Neutrophil (primary cell): ENCODE measurements around the gene CDX2.
A peak's percentile ranks its signal among the peaks of the same experiment; 100 is the strongest.

Experiments
- H3K27ac ChIP-seq: fragments of 200-600 bp; sonication (generic); 2 replicates; pipeline ENCODE4 v1.5.1; 2016; ENCODE audit warnings: mild to moderate bottlenecking, moderate library complexity
- H3K27me3 ChIP-seq: fragments of 200-600 bp; sonication (generic); 2 replicates; pipeline ENCODE4 v1.6.0; 2016; ENCODE audit warnings: mild to moderate bottlenecking
- H3K36me3 ChIP-seq: fragments of 200-600 bp; sonication (generic); 2 replicates; pipeline ENCODE4 v1.5.1; 2017
- H3K4me1 ChIP-seq, 2 experiments: fragments of 200-600 bp in 1 of 2; sonication (generic) in 1 of 2; 1 replicate in 1 of 2; 2 replicates in 1 of 2; pipeline versions ENCODE4 v1.5.1 to v1.6.1; 2013 to 2016; ENCODE audit warnings: low read depth in 1 of 2, low read length in 1 of 2, mild to moderate bottlenecking in 1 of 2, moderate library complexity in 1 of 2; ENCODE audit not compliant: control insufficient read depth in 1 of 2, insufficient read depth in 1 of 2
- H3K4me3 ChIP-seq, 2 experiments: fragments of 200-600 bp in 1 of 2; sonication (generic) in 1 of 2; 1 replicate in 1 of 2; 2 replicates in 1 of 2; pipeline ENCODE4 v1.5.1; 2013 to 2016; ENCODE audit warnings: low read depth in 1 of 2, low read length in 1 of 2, mild to moderate bottlenecking in 1 of 2, moderate library complexity in 1 of 2
- H3K9me3 ChIP-seq: fragments of 200-600 bp; sonication (generic); 2 replicates; pipeline ENCODE4 v1.5.1; 2016
- TF ChIP-seq, protein P1 (sequence below): fragments of 200-600 bp; sonication (generic); IDR thresholded peaks from 2 replicates; pipeline ENCODE4 v1.5.1; 2016; ENCODE audit warnings: antibody characterized with exemption

The CDX2 gene

DNA sequence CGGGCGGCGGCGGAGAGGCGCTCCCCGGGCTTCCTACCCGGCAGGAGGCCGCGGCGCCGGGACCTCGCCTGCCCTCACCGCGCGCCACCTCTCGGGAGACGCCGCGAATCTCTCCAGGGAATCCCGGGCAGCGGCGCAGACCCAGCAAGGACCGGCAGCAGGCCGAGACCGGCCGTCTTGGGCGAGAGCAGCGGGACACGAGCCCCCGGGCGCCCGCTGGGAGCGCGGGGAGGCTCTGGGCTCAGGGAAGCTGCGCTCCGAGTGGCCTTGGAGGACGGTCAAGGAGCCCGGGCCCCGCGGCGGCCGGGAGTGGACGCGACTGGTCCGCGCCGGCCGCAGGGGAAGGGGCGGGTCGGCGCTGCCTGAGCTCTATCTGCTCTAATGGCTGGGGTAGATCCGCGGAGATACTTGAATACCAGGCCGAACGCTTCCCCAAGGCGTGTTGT lies 14.7 kb downstream of the CDX2 start:
- peaks cover 100% of the 10 kb centered on the region for H3K27me3 ChIP-seq
- H3K4me1 ChIP-seq: peaks cover 9 to 16% of the 10 kb centered on the region in 2 experiments
- TF ChIP-seq, protein P1, sequence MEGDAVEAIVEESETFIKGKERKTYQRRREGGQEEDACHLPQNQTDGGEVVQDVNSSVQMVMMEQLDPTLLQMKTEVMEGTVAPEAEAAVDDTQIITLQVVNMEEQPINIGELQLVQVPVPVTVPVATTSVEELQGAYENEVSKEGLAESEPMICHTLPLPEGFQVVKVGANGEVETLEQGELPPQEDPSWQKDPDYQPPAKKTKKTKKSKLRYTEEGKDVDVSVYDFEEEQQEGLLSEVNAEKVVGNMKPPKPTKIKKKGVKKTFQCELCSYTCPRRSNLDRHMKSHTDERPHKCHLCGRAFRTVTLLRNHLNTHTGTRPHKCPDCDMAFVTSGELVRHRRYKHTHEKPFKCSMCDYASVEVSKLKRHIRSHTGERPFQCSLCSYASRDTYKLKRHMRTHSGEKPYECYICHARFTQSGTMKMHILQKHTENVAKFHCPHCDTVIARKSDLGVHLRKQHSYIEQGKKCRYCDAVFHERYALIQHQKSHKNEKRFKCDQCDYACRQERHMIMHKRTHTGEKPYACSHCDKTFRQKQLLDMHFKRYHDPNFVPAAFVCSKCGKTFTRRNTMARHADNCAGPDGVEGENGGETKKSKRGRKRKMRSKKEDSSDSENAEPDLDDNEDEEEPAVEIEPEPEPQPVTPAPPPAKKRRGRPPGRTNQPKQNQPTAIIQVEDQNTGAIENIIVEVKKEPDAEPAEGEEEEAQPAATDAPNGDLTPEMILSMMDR: no peak
- no peaks in the 10 kb centered on the region for H3K9me3 ChIP-seq
- H3K27ac ChIP-seq: no peak overlapping the region
- peak overlapping the region; percentile 8 to 49 for H3K4me3 ChIP-seq
- no peaks in the 10 kb centered on the region for H3K36me3 ChIP-seq

DNA sequence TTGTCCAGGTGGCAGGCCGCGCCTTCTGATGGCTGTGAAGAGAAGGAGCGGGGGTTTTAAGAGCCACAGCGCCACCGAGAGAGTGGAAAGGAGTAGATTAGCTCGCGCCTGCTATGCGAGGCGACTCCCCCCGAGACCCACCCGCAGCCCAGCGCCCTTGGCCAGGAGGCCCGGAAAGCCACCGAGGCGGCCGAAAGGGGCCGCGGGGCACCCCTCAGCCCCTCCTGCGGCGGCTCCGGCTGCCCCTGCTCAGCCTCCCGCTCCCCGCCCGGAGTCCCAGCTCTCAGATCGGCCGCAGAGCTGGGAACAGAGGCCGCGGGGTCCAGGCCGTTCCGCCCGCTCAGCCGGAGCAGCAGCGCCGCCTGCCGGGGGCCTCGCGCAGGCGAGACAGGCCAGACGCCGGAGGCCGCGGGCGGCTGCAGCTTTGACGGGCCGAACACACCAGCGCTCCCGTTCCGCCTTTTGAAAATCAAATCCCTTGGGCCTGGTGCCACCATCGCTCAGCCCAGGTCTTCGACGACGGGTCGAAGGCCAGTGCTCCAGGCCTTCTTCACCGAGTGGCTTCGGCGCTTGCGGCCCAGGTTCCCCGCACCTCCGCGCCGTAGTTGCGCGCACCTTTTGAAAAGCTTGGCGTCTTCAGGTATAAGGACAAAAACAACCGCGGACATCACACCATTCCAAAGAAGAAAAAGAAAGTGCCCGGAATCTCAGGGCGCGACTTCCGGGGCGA lies 15.3 kb downstream of the CDX2 start:
- Histone ChIP-seq H3K36me3 (no peaks in the 10 kb centered on the region), H3K4me1 (peaks cover 9 to 16% of the 10 kb centered on the region in 2 experiments), H3K4me3 (peak overlapping the region; percentile 8 to 49), H3K9me3 (no peaks in the 10 kb centered on the region), H3K27ac (no peak overlapping the region), H3K27me3 (peaks cover 100% of the 10 kb centered on the region)
- TF ChIP-seq, protein P1: no peak

DNA sequence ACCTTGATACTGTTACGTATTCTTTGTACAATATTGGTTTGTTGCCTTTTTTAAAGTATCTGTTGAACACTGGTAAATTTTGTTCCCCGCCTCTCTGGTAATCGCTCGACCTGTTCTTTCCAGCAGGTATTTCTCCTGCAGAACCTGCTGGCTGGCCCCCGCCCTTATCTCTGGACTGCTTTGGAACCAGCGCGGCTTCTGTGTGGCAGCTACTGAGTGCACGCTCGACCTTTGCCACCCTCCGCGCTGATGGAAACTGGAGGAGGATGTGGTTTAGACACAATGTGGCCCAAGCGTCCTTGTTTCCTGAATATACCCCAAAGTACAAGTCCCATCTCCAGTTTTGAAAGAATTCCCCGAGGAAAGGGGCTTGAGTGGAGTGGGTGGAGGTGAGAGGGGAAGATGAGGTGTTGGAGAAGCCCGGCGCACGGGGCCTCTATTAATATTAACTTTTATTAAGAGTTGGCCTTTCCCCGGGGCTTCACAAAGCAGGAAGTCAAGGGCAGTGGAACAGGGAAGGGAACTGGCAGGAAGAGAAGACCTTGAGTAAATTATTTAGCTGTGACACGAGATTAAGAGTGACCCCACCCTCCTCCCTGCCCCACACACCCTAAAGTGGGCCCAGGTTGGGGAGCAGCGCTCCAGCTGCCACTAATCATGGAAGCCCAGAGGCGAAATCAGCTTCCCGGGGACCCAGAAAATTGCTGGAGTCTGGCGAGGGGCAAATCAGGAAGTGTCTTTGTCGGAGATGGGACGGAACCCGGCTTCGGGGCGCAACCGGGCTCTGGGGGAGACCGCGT lies 16.0 kb downstream of the CDX2 start:
- Histone ChIP-seq H3K27ac (no peak overlapping the region), H3K9me3 (no peaks in the 10 kb centered on the region), H3K36me3 (no peaks in the 10 kb centered on the region), H3K27me3 (peaks cover 97% of the 10 kb centered on the region), H3K4me3 (no peak overlapping the region), H3K4me1 (peaks cover 9 to 16% of the 10 kb centered on the region in 2 experiments)
- TF ChIP-seq, protein P1: no peak

DNA sequence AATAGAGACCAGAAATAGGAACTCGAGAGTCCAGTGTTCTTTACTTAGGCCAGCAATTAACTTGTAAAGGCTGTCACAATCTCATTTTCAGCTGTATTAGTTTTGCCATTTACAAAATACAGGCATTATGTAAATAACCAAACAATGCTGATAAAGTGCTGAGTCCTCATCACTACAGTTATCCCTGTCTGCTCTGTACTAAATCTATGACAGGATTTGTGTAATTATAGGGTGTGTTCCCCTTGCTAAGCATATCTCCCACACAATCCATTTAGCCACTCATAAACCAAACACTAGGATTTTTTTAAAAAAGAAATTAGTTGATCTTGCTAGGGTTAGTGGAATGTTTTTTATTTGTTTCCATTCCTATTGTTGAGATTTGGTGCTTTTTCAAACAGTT lies 26.1 kb downstream of the CDX2 start:
- H3K4me1 ChIP-seq: no peaks in the 10 kb centered on the region
- no peaks in the 10 kb centered on the region for H3K9me3 ChIP-seq
- H3K27me3 ChIP-seq: peaks cover 65% of the 10 kb centered on the region
- no peak overlapping the region for H3K27ac ChIP-seq
- TF ChIP-seq, protein P1: no peak
- no peak overlapping the region for H3K4me3 ChIP-seq
- H3K36me3 ChIP-seq: no peaks in the 10 kb centered on the region

DNA sequence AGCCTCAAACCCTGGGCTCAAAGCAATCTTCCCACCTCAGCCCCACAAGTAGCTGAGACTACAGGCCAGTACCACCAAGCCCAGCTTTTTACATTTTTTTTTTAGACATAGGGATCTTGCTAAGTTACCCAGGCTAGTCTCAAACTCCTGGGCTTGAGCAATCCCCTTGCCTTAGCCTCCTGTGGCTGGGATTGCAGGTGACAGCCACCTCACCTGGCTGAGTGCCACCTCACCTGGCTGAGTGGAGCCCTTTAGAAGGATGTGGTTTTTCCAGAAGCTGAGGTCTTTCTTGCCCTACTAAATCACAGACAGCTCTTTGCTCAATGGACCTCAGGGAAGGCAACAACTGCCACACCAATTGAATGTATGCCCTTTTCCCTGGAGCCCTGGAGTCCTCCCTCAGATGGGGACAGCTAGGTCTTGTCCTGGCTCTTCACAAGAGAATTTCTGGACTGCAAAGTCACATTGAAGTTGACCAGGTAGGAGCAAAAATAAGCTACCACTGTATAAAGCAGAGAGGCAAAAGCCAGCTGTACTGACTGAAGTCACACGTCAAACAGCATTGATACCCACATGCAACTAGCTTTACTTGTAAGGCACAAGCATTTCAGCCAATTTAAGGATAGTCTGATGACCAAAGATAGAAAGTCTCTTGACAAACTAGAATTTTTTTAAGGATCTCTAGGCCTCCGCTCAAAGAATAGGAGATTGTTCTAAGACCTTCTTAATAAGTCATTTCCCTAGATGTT lies 35.4 kb downstream of the CDX2 start:
- H3K27me3 ChIP-seq: peaks cover 78% of the 10 kb centered on the region
- H3K4me1 ChIP-seq: no peaks in the 10 kb centered on the region
- no peak overlapping the region for H3K27ac ChIP-seq
- H3K9me3 ChIP-seq: no peaks in the 10 kb centered on the region
- H3K4me3 ChIP-seq: no peak overlapping the region
- no peaks in the 10 kb centered on the region for H3K36me3 ChIP-seq
- TF ChIP-seq, protein P1: no peak
